Measurements from ENCODE around the gene SEC22A.
A peak's percentile ranks its signal among the peaks of the same experiment; 100 is the strongest.

The SEC22A gene

DNA sequence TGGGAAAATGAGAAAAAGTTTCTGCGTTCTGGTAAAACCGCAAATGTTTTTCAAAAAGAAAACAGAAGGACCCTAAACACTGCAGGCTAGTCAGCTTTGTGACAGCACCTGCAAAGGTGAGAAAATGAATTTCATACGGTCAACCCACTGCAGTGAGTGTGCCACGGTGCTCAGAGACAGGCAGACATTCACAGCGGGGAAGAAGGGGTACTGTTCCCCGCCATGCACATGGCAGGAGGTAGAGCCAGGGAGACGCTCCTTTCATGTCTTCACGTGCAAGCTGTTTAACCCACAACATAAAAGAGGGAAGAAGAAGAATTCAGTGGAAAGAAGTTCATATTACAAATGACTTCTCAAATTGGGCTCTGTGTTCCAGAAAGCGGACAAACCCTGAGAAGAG is 109.5 kb downstream of the SEC22A start:
- DNase-seq, result no peak

DNA sequence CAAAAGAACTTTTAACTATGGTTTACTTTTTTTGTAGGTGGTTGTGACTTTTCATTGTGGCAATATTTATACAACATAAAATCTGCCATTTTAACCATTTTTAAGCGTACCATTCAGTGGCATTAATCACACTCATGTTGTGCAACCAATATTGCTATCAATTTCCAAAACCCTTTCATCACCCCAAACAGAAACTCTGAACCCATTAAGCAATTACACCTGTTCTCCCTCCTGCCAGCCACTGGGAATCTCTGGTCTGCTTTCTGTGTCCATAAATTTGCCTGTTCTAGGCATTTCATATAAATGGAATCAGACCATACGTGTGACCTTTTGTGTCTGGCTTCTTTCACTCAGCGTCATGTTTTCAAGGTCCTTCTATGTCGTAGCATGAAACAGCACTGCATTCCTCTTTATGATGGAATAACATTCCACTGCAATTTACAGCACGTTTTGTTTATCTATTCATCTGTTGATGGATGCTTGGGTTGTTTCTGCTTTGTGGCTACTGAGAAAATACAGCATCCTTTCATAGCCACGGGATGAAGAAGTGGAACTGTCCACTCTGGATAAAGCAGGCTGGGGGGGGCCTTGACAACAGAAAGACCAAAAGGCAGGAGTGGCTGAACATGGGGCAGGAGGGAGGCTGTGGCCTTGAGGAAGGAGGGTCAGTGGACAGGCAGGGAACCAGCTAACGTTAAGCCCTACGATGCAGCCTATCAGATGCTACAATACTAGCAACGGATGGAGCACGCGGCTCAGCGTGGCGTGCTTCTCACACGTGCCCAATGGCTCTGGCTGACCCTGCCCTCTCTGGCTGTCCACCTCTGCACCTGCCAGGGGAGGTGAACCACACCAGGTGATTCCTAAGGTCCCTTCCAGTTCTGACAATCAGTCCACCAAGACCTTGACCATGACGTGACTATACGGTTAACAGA is 110.9 kb downstream of the SEC22A start:
- no peak for DNase-seq

DNA sequence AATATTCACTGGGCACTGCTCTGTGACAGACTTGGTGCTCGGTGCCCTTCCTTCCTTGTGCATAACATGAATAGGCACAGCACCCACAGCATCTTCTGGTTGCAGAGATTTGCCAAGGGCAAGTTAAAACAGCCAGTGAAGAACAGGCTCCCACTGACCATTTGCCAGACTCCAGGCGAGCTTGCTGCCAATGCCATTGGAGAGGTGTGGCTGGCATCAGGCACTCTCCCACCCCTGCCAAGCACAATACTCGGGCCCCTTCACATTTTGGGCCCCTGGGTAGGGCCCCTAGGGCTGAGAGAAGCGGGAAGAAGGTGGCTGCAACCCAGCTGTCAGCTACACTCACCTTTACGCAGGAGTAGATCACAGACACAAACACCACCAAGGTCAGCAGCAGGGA is 112.1 kb downstream of the SEC22A start:
- peak; percentile 18 for DNase-seq

DNA sequence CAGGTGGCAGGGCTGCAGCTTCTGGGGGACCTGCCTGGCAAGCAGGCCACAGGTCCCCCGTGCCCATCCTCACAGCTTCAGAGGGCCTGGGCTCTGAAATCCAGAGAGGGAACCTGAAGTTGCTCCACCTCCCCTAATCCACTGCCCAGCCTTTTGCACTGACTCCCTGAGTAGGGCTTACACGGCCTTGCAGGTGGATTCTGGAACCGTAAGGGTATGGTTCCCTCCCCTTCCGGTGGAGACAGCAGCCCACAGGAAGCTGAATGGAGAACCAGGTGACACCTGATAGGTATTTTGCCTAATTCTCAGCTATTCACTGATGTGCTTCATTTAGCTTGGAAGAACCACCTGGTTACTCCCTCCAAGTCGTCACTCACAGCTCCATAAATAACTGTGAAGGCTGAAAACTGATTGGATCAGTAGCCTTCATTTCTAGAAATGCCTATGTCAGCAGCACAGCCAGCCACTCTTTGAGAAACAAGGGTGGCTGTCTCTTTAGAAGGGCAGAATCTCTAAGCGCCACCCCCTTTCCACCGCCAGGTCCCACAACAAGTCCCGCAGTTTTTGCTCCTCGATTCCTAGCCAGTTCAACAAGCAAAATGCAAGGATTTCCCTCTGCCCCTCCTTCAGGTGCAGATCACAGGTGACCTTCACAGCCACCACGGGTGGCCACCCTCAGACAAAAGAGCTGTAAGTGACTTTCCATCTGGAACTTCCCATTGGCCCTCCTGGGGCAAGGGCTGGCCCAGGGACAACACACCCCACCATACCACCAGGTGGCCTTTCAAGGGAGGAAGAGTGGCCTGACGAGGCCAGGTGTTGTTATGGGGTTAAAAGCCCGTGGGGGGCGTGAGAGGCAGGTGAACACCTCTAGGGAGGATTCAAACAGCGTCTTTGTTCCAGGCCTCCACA is 112.9 kb downstream of the SEC22A start:
- peak; percentile 95 for DNase-seq

DNA sequence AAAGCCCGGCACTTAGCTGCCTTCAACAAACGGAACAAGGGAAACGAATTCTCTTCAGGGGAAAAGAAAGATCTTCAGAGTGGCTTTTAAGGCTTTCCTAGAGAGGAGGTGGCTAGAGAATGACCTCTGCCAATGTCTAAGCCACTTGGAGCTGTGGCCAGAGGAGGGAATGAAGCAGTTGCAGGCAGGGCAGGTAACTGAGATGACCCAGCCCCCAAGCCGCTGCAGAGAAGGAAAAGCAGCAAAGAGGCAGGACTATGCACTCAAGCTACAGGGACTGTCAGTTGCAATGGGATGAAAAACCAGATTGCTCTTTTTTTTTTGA is 113.5 kb downstream of the SEC22A start:
- no peak for DNase-seq

DNA sequence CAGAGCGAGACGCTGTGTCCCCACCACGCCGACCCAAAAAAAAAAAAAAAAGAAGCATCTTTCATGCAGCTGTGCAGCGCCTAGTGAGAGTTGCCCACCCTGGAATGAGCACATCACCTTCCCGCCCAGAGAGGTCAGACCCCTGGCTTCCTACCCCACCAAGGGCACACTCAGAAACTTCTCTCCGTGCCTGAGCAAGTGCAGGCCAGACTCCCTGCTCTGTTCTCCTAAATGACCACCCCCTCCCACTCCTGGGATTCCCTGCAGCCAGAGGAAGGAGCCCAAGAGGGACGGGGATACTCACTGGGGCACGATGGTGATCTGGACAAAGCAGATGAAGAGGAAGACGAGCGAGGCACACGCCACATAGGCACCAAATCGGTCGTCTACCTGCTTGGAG is 116.0 kb downstream of the SEC22A start:
- no peak for DNase-seq

DNA sequence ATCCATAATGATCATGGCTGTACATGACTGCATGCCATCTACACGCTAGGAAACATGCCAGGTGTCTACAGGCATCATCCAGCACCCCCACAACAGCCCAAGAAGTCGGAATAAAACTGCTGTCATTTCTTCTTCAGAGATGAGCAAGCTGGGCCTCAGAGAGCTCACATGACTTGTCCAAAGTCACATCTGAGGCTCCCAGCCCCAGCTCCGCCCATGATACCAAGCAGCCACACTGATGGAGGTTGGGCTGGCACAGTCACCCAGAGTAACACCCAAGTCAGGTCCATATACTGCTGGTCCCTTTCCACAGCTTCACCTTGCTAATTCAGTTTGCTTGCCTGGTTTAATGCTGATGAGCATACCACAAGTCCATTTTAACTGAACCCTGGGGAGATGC is 116.6 kb downstream of the SEC22A start:
- no peak for DNase-seq

DNA sequence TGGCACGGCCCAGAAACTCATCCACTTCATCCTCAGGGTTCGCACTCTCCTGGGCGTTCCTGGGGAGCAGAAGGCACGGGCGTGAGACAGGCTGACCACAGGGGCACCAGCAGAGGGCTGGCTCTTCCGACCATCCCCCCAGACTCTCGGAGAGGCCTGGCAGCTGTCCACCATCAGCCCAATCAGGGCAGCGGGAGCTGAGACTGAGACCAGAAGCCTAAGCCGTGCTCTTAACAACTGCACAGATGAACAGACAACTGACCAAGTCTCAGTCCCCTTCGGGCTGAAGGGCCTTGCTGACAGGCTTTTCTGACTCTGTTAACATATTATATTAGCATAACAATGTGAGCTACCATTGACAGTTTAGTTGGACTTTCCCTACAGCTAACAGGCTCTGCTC is 118.0 kb downstream of the SEC22A start:
- no peak for DNase-seq

DNA sequence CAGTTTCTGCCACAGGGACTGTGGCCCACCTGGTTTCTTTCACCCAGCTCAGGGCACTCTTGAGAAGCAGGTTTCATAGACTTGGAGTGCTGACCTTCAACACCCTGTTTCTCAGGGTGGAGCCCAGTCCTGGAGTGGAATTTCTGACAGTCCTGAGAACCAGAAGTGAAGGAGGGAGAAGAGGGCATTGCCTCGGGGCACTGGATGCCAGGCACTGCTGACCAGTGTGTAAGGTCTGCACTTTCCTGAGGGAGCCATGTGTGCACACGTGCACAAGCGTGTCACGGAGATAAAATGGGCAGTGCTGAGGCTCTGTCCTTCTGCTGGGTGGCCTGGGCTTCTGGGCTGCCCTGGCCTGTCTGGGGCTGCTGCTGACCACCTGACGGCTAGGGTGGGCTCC is 118.5 kb downstream of the SEC22A start:
- DNase-seq, result no peak

DNA sequence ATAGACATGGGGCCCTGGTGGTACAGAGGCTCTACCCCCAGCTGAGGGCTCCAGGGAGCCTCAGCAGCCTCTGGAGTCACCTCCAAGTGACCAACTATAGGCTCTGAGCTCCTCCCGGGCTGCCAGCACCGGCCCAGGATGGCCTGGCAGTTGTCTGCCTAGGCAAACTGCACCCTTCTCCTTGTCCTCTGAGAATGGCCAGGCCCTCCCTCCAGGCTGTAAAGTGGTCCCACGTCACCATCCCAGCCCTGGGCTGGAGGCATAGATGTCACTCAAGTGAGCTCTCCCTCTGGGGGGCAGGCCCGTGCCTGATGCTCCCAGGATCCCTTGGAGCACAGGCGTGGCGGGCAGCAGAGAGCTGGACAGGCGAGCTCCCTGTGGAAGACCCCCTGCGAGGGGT is 120.1 kb downstream of the SEC22A start:
- no peak for DNase-seq

DNA sequence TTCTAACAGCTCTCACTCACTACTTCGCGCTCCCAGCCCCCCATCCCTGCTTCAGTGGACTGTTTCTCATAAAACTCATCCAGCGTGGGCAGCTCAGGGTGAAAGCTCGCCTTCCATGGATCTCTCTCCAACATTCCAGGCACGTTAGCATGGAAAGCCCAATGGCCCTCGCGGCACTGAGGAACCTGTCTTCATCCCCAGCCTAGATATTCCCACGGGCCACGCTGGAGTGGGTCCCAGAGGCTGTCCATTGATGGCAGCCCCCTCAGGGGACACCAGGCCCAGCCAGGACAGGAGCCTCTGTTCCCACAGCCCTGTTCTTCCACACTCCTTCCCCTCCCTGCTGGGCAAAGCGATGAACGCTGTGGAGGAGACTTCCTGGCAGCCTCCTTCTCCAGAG is 121.1 kb downstream of the SEC22A start:
- no peak for DNase-seq
